GM18507 (cell line): ENCODE measurements around the gene COL4A6.

ENCODE experiments used
- DNase-seq: peaks from one replicate; pipeline ENCODE4 v3.0.0; 2011; ENCODE audit warnings: low read depth; ENCODE audit not compliant: insufficient read length; ENCODE audit errors: extremely low spot score
- FAIRE-seq: peaks from 2 replicates; lab custom pipeline; 2011; peaks lifted over from hg19 to GRCh38; lab: Jason Lieb, UNC

Gene COL4A6

GRCh38 chrX:108298165-108298602 is 140.0 kb downstream of the COL4A6 start:
- no peak for DNase-seq
- no peak for FAIRE-seq

GRCh38 chrX:108297290-108297689 is 140.9 kb downstream of the COL4A6 start:
- DNase-seq (no peak), FAIRE-seq (no peak)

- FAIRE-seq (no peak), DNase-seq (no peak)
These were observed 146.2 kb downstream of the COL4A6 start for GRCh38 chrX:108292053-108292452.

- DNase-seq (no peak), FAIRE-seq (no peak)
These were observed 152.3 kb downstream of the COL4A6 start for GRCh38 chrX:108285918-108286317.

GRCh38 chrX:108285356-108285755 is 152.9 kb downstream of the COL4A6 start:
- peak; percentile 21 for FAIRE-seq

GRCh38 chrX:108275732-108276131 is 162.5 kb downstream of the COL4A6 start:
- FAIRE-seq (no peak), DNase-seq (no peak)

More at GRCh38 chrX:108285356-108285755, 152.9 kb downstream of the COL4A6 start:
- no peak for DNase-seq

GRCh38 chrX:108271397-108271787 is 166.8 kb downstream of the COL4A6 start:
- DNase-seq (no peak), FAIRE-seq (peak; percentile 62)

GRCh38 chrX:108270739-108271396 is 167.4 kb downstream of the COL4A6 start:
- peak; percentile 68 for FAIRE-seq
- DNase-seq: no peak

- DNase-seq: no peak
These were observed 167.9 kb downstream of the COL4A6 start for GRCh38 chrX:108270280-108270679.

GRCh38 chrX:108268434-108269080 is 169.7 kb downstream of the COL4A6 start:
- FAIRE-seq: peak; percentile 47
- DNase-seq: no peak

More at GRCh38 chrX:108270280-108270679, 167.9 kb downstream of the COL4A6 start:
- FAIRE-seq: peak; percentile 21

- DNase-seq: no peak
- no peak for FAIRE-seq
These were observed 170.7 kb downstream of the COL4A6 start for GRCh38 chrX:108267557-108267956.

- no peak for DNase-seq
- FAIRE-seq: no peak
These were observed 173.8 kb downstream of the COL4A6 start for GRCh38 chrX:108264376-108264775.

GRCh38 chrX:108261549-108262203 is 176.5 kb downstream of the COL4A6 start:
- FAIRE-seq: no peak
- DNase-seq: no peak

- no peak for FAIRE-seq
- DNase-seq: no peak
These were observed 180.7 kb downstream of the COL4A6 start for GRCh38 chrX:108257556-108257955.

- FAIRE-seq (no peak), DNase-seq (no peak)
These were observed 183.6 kb downstream of the COL4A6 start for GRCh38 chrX:108254636-108255035.

- FAIRE-seq (no peak), DNase-seq (no peak)
These were observed 187.3 kb downstream of the COL4A6 start for GRCh38 chrX:108250654-108251579.

- FAIRE-seq: no peak
- no peak for DNase-seq
These were observed 191.8 kb downstream of the COL4A6 start for GRCh38 chrX:108246304-108246954.

- DNase-seq: no peak
- FAIRE-seq: no peak
These were observed 192.8 kb downstream of the COL4A6 start for GRCh38 chrX:108245462-108245861.

GRCh38 chrX:108235986-108236385 is 202.2 kb downstream of the COL4A6 start:
- FAIRE-seq (no peak), DNase-seq (no peak)
